Spleen (tissue), 11 donors: ENCODE measurements around the gene FRYL. TPM values are rescaled to one million over a fixed set of nuclear protein-coding genes. Genes with fewer than 3 reads are reported as not detected.

Experiments
- DNase-seq: peaks from one replicate; pipeline ENCODE4 v3.0.0-alpha.2; 2020
- H3K27ac ChIP-seq, 8 donors: fragments of 200-600 bp; sonication (generic) in 7 of 8; 1 replicate in 4 of 8; 2 replicates in 4 of 8; pipeline versions ENCODE4 v1.5.0 to v1.8.0; 2016 to 2021; ENCODE audit warnings: inconsistent platforms in 4 of 8, mild to moderate bottlenecking in 4 of 8, moderate library complexity in 1 of 8
- H3K27me3 ChIP-seq, 7 donors: fragments of 200-600 bp; sonication (generic) in 6 of 7; replicated peaks in 1 of 7; 1 replicate in 4 of 7; 2 replicates in 3 of 7; pipeline versions ENCODE4 v1.5.0 to v1.8.0; 2016 to 2021; ENCODE audit warnings: inconsistent platforms in 3 of 7, mild to moderate bottlenecking in 1 of 7
- H3K36me3 ChIP-seq, 6 donors: fragments of 200-600 bp; sonication (generic) in 5 of 6; 1 replicate in 4 of 6; 2 replicates in 2 of 6; pipeline versions ENCODE4 v1.5.0 to v1.8.0; 2016 to 2021; ENCODE audit warnings: inconsistent platforms in 2 of 6
- H3K4me1 ChIP-seq, 6 donors: fragments of 200-600 bp; sonication (generic) in 5 of 6; 1 replicate in 3 of 6; 2 replicates in 3 of 6; pipeline versions ENCODE4 v1.5.0 to v1.8.0; 2016 to 2021; ENCODE audit warnings: inconsistent platforms in 3 of 6
- H3K4me3 ChIP-seq, 8 donors: fragments of 200-600 bp; sonication (generic) in 7 of 8; 1 replicate in 4 of 8; 2 replicates in 4 of 8; pipeline versions ENCODE4 v1.5.0 to v1.8.0; 2016 to 2021; ENCODE audit warnings: inconsistent platforms in 4 of 8, mild to moderate bottlenecking in 4 of 8, moderate library complexity in 2 of 8
- H3K9me3 ChIP-seq, 8 donors: fragments of 200-600 bp; sonication (generic) in 7 of 8; 1 replicate in 4 of 8; 2 replicates in 4 of 8; pipeline versions ENCODE4 v1.5.0 to v1.8.0; 2016 to 2021; ENCODE audit warnings: inconsistent platforms in 4 of 8
- POLR2A ChIP-seq, 3 donors: fragments of 450-650 bp; IDR thresholded peaks; one replicate each; pipeline ENCODE4 v1.5.1; 2017; ENCODE audit warnings: antibody characterized with exemption in 3 of 3, mild to moderate bottlenecking in 1 of 3
- POLR2AphosphoS5 ChIP-seq, 3 donors: sonication (generic); formaldehyde crosslinking; IDR thresholded peaks; one replicate each; pipeline ENCODE4 v1.5.1; 2017; ENCODE audit warnings: antibody characterized with exemption in 3 of 3
- WGBS, 5 donors: extraction: QIAGEN DNeasy Blood & Tissue Kit in 3 of 5; methylation state at CpG; one replicate each; pipeline versions ENCODE4 v1.1.5 to v1.1.7; 2013 to 2018; 5-methylcytosine and 5-hydroxymethylcytosine counted together
- intact Hi-C: fragments of 100-400 bp; cut with DNase I; formaldehyde crosslinking; loops from one replicate; pipeline ENCODE4 v1.15.0; 2023; ENCODE audit warnings: low total_unique reads
- polyA plus RNA-seq, 3 donors: library from polyadenylated mRNA; stranded (reverse); fragments of 200-250 nt; gene quantifications; one replicate each; pipeline ENCODE4 v1.2.1, GENCODE V29; 2013
- total RNA-seq, 7 donors: library from RNA; depleted of rRNA in 3 of 7; stranded (reverse); fragments of >200 nt in 3 of 7; fragmentation: NEBNext Ultra II Directional in 4 of 7; extraction: Animal tissue kit (Norgen Biotek cat#: 25700) in 4 of 7; gene quantifications; one replicate each; pipeline versions ENCODE4 v1.1.0 to v1.2.1, GENCODE V29; 2016 to 2021
- TF ChIP-seq, protein P1 (sequence below), 11 experiments: fragments of 200-600 bp in 7 of 11; fragments of 450-650 bp in 4 of 11; sonication (generic) in 4 of 11; IDR thresholded peaks in 8 of 11; conservative IDR thresholded peaks in 3 of 11; 1 replicate in 7 of 11; 2 replicates in 4 of 11; pipeline versions ENCODE4 v1.4.0 to v1.8.0; 2016 to 2021; ENCODE audit warnings: antibody characterized with exemption in 11 of 11, inconsistent platforms in 4 of 11, mild to moderate bottlenecking in 1 of 11
- donor health status: healthy with polysubstance abuse.
- donor health status: DM: no; HTN: no; CAD: no; lungs with moderate emphysema.
- donor health status: DM: no; HTN: no; CAD: no.
- donor health status: Bipolar disorder and iron deficiency.
- donor health status: healthy.
- donor health status: DM: no; HTN: no; CAD: no.
- donor health status: DM: yes; HTN: yes; CAD: no.

FRYL gene
- total and polyA plus RNA-seq, 10 donors: 14.2 to 118 (median 94.9) TPM

DNA sequence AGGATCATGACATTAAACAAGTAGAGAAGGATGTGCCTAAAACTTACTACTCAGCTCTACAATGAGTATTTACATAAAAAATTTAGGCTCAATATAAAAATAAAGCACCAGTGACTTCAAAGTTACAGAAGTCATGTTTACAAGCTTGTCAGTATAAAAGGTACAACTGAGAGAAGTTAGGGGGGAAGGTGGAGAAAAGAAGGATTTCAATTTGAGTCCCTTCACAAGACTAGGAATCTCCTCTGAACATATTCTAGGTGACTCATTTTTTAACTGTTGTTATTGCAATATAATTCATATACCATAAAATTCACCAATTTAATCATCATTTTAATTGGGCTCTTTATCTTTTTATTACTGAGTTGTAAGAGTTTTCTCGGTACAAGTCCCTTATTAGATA is 26.9 kb downstream of the FRYL start:
- H3K4me3 ChIP-seq: no peak overlapping the region
- H3K9me3 ChIP-seq: no peaks in the 10 kb centered on the region
- H3K4me1 ChIP-seq: peaks cover 11 to 66% (median 25%) of the 10 kb centered on the region in 6 donors
- 79 to 96% (median 86%) methylated on average over 1 of the region's 1 CpG for WGBS, 5 donors
- DNase-seq: no peak
- no peaks in the 10 kb centered on the region for H3K27me3 ChIP-seq
- intact Hi-C loops: no loop called here
- TF ChIP-seq POLR2AphosphoS5 (IDR thresholded peaks at IDR 0.05) (no peak), POLR2A (IDR thresholded peaks at IDR 0.05) (no peak)
- TF ChIP-seq, protein P1, sequence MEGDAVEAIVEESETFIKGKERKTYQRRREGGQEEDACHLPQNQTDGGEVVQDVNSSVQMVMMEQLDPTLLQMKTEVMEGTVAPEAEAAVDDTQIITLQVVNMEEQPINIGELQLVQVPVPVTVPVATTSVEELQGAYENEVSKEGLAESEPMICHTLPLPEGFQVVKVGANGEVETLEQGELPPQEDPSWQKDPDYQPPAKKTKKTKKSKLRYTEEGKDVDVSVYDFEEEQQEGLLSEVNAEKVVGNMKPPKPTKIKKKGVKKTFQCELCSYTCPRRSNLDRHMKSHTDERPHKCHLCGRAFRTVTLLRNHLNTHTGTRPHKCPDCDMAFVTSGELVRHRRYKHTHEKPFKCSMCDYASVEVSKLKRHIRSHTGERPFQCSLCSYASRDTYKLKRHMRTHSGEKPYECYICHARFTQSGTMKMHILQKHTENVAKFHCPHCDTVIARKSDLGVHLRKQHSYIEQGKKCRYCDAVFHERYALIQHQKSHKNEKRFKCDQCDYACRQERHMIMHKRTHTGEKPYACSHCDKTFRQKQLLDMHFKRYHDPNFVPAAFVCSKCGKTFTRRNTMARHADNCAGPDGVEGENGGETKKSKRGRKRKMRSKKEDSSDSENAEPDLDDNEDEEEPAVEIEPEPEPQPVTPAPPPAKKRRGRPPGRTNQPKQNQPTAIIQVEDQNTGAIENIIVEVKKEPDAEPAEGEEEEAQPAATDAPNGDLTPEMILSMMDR (IDR thresholded peaks at IDR 0.05 in 8 of 11, conservative IDR thresholded peaks at IDR 0.05 in 3 of 11): no peak
- H3K27ac ChIP-seq: no peak overlapping the region
- no peaks in the 10 kb centered on the region for H3K36me3 ChIP-seq

DNA sequence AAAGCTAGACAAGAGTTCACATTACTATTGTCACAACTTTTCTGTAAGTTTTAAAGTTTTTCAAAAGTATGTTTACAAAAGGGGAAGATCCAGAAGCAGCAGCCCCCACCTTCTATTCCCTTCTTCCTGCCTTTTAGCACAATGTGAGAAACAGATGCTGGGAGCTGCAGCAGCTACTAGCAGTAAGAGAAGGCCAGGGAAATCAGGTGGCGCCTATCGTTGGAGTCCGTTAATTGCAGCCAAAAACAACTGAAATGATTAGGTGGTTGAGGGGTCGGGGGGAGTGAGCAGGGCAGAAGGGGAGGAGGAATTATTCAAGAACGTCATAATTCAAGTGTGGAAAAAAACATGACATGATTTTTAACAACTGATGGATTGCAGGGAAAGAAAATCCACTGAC is 27.4 kb downstream of the FRYL start:
- intact Hi-C loops: no loop called here
- no peak for TF ChIP-seq POLR2AphosphoS5 (IDR thresholded peaks at IDR 0.05)
- TF ChIP-seq POLR2A (IDR thresholded peaks at IDR 0.05): no peak
- TF ChIP-seq, protein P1 (IDR thresholded peaks at IDR 0.05 in 8 of 11, conservative IDR thresholded peaks at IDR 0.05 in 3 of 11): no peak
- Histone ChIP-seq H3K27ac (peak overlapping the region in 1 of 8 donors; percentile 11), H3K4me1 (peaks cover 11 to 70% (median 25%) of the 10 kb centered on the region in 6 donors), H3K9me3 (no peaks in the 10 kb centered on the region), H3K27me3 (no peaks in the 10 kb centered on the region), H3K4me3 (no peak overlapping the region), H3K36me3 (no peaks in the 10 kb centered on the region)
- DNase-seq: no peak
- 14 to 39% (median 23%) methylated on average over 5 of the region's 5 CpGs for WGBS, 5 donors

DNA sequence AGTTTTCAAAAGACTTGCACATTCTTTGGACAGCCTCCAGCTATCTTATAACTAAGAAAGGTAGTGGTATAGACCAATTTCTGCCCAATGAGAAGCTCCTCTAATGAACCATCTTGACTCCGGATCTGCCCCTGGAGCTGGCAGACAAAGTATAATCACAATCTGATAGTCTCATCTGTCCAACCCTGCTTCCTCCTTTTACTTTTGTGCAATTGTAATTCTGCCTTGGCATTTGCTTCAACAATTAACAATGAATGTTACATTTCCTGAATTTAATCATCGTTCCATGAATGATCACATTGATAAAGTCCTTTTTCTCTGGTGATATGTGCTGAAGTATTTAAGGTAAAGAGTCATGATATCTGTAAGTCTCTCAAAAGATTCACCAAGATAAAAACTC is 27.8 kb downstream of the FRYL start:
- Histone ChIP-seq H3K27ac (peak overlapping the region in 1 of 8 donors; percentile 11), H3K4me1 (peaks cover 11 to 75% (median 25%) of the 10 kb centered on the region in 6 donors), H3K27me3 (no peaks in the 10 kb centered on the region), H3K4me3 (no peak overlapping the region), H3K9me3 (no peaks in the 10 kb centered on the region), H3K36me3 (no peaks in the 10 kb centered on the region)
- 15 to 37% (median 30%) methylated on average over 2 of the region's 2 CpGs for WGBS, 5 donors
- DNase-seq: no peak
- intact Hi-C loops: no loop called here
- TF ChIP-seq, protein P1 (IDR thresholded peaks at IDR 0.05 in 8 of 11, conservative IDR thresholded peaks at IDR 0.05 in 3 of 11): no peak
- no peak for TF ChIP-seq POLR2AphosphoS5 (IDR thresholded peaks at IDR 0.05)
- TF ChIP-seq POLR2A (IDR thresholded peaks at IDR 0.05): no peak

DNA sequence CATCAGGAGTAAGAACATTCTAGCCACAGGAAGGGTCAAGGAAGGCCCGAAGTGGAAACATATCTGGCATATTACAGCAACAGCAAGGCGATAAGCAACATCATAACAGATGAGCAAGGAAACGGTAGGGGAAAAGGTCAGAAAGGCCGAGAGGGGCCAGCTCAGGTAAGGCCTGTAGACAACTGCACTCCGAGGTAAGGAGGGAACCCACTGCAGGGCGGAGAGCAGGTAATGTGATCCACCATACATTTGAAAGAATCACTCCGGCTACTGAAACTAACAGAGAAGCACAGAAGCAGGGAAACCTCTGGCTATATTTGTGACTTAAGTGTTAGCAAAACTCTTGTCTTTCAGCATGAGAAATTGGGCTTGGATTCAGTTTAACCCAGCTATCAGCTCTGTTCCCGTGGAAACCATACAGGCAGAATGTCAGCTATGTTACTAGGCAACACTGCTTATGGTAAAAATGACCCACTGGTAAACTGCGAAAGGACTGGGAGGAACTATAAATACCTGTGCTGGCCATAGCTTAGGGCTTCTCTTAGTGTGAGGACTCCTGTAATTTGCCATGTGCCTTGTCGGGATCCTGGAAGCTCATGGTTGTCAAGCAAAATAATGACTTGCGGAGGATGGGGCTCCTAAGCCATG is 31.0 kb downstream of the FRYL start:
- Histone ChIP-seq H3K27me3 (no peaks in the 10 kb centered on the region), H3K36me3 (no peaks in the 10 kb centered on the region), H3K9me3 (no peaks in the 10 kb centered on the region), H3K4me3 (no peak overlapping the region), H3K27ac (no peak overlapping the region), H3K4me1 (peaks cover 11 to 83% (median 24%) of the 10 kb centered on the region in 6 donors)
- intact Hi-C loops: no loop called here
- DNase-seq: no peak
- TF ChIP-seq POLR2A (IDR thresholded peaks at IDR 0.05) (no peak), POLR2AphosphoS5 (IDR thresholded peaks at IDR 0.05) (no peak)
- TF ChIP-seq, protein P1 (IDR thresholded peaks at IDR 0.05 in 8 of 11, conservative IDR thresholded peaks at IDR 0.05 in 3 of 11): no peak
- WGBS, 5 donors: 93 to 99% (median 94%) methylated on average over 11 of the region's 11 CpGs
